ENCODE results near the gene GRK5.
"Not testable (repeated sequence)": the region's sequence is repeated elsewhere in the genome, so short reads cannot be mapped to it uniquely, and the experiment has no call there.

GRK5 gene

DNA sequence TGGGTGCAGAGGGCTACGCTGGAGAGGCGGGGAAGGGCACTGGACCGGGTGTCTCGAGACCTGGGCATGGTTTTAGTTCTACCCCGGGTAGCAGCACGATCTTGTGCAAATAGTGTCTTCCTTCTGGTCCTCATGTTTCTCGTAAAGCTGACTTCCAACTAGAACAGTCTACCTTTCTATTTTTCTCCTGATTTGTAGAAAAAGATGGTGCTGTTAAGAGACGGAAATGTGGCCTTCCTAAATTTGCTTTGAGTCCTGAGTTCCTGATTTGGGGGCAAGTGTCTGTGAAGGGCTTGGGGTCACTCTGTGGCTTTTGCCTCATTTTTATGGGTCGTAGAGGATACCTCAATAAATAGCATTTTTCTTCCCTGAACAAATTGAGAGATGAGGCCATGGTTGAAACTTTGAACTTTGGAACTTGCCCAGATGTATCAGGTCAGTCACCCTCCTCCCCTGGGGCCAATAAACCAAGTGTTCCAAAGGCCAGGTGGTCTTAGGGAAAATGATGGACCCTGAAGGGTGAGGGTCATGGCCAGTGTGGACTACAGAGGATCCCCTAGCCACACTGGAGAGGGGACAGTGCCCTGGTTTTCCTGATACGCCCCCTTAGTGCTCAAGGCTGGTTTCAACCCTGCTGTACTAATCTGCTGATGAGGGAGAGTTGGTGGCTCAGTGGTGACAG lies 45.2 kb downstream of the GRK5 start:
- no peak for DNase-seq

DNA sequence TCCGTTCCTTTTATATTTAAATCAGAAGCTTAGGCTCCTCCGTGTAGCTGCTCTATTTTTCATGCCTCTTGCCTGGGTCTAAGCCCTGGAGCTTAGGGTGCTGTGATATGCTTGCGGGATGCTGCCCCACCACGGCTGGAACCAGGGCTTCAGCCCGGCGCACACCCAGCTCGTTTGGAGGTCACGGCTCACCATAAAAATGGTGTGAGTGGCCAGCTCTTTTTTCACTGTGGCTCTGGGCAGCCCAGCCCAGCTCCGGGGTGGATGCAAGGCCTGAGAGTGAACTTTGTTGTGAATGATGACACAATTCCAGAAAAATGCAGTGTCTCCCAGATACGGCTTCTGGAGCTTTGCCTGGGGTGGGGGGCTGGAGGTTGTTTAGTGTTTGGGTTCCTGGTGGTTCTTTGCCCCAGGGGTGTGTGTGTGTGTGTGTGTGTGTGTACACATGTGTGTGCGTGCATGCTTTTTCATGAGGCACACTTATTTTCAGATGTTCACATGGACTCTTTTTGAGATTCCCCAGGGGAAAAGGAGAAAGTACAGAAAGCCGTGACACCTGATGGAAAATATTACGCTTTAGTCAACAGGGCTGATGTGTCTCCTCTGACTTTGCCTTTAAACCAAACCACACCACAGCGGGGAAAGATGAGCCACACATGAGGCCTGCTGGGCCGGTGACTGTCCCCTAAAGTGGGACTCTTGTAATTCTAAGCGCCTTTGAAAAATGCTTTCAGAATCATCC lies 46.2 kb downstream of the GRK5 start:
- no peak for DNase-seq

DNA sequence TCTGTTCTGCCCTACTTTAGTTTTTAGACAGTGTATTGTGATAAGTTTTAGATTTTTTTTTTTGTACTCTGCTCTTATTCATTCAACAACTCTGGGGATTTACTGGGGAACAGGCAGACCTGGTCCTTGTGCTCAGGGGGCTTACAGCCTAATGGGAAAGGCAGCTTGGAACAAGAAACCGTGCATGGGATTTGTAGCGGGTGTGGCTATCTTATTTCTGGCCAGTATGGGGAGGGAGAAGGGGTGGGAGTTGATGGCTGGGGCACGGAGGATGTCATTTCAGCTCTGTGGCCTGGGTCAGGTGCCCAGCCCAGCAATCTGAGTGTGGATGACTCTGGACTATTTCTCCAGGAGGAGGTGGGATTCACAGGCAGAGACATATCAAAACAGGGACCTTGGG lies 47.0 kb downstream of the GRK5 start:
- no peak for DNase-seq

DNA sequence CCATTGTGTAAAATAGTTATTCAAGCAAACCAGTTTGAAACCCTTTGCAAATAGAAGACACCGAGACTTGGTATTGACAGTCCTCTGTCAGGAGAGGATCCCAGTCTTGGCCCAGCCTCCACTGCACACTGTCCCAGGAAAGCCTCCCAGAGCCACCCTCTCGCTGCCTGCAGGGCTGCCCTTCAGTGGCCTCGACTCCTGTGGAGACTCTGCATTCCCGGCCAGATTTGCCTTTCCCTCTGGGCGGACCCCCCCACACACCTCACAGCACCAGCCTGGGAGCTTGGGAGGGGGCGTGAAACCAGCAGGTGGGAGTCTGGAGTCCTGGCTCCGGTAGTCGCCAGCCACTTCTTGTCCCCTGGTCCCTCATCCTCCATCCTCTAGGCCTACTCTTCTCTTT lies 48.7 kb downstream of the GRK5 start:
- no peak for DNase-seq

DNA sequence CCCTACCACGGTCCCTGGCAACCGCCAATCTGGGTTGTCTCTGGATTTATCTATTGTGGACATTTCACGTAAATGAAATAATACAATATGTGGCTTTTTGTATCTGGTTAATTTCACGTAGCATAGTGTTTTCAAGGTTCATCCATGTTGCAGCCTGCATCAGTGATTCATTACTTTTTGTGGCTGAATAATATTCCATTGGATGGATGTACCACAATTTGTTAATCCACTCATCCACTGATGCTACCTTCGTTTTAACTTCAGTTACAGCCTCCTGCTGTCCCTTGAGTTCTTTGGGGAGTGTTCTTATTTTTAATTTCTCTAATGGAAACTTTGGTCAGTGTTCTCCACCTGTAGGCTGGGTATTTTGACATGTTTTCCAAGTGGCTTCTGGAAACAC lies 49.5 kb downstream of the GRK5 start:
- DNase-seq = no peak

DNA sequence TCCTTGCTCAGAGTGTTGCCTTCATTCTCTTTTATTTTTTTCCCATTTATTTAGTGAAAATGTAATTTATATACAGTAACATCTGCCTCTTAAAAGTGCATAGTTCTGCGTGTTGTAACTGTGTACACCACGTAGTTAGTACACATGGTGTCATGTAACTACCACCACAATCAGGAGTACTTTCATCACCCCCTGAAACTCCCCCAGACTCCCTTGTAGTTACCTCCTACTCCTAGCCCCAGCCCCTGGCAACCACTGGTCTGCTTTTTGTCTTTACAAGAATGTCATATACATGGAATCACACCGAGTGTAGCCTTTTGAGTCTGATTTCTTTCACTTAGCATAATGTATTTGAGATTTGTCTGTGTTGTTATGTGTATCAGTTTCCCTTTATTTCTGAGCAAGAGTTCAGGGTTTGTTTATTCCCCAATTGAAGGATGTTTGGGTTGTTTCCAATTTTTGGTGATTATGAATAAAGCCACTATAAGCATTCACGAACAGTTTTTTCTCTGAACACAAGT lies 50.6 kb downstream of the GRK5 start:
- no peak for DNase-seq

DNA sequence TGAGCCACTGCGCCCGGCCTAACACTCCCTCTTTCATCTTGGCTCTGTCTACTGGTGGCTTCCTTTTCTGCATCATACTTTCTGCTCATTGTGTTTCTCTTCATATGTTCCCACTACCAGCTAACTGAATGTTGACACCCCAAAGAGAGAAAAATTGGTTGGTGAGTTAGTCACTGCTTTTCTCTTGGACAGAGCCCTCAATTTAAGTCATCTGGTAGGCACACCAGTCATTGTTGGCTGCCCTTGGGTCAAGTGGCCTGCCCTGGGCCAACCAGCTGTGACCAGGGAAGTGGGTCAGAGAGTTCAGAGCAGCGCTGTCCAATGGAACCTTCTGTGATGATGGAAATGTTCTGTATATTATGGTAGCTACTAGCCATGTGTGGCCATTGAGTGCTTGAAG lies 52.0 kb downstream of the GRK5 start:
- DNase-seq = no peak

DNA sequence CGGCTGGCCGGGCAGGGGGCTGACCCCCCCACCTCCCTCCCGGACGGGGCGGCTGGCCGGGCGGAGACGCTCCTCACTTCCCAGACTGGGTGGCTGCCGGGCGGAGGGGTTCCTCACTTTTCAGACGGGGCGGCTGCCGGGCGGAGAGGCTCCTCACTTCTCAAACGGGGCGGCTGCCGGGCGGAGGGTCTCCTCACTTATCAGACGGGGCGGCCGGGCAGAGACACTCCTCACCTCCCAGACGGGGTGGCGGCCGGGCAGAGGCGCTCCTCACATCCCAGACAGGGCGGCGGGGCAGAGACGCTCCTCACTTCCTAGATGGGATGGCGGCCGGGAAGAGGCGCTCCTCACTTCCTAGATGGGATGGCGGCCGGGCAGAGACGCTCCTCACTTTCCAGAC lies 53.6 kb downstream of the GRK5 start:
- not testable (repeated sequence) for DNase-seq

DNA sequence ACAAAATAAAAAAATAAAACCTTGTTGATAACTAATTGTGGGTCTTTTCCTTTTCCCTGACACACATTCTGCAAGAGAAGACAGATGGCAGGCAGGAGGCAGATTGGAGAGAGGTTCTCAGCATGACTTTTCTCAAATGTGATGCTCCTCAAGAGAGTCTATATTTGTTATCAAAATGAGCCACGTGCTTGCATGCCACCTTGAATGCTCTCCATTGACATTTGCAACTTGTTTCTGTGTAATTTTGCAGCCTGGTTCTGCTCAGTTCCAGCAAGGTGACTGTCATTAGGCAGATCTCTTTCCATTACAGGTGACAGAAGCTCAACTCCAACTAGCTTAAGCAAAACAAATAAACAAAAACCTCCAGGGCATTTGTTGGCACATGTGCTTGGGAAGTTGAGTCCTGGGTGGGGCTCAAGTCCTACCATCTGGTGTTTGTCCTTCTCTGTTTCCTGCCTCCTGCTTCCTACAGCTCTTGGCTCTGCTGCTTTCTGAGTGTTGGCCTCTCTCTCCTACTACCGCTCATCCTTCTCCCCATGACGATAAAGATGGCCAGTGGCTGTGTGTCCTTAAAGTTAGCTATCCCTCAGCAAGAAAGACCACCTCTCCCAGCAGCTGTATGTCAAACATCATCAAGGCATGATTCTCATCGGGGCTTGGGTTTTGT lies 56.7 kb downstream of the GRK5 start:
- DNase-seq = peak; percentile 38

DNA sequence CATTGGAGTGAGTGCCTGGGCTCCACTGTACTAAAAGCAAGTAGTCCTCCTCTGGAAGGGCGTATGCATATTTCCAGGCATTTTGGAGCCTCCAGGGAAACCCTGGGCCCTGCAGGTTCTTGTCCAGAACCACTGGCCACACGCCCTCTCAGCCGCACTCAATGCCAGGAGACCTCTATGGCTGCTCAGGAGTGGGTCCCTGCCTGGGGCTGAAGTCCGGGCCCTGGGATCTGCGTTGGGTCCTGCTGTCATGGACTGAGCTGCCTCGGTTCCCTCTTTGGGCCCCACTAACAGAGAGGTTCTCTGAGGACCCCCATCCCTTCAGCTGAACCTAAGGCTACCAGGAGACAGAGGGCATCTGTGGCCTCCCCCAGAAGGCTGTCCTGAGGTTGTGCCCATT lies 58.3 kb downstream of the GRK5 start:
- no peak for DNase-seq

DNA sequence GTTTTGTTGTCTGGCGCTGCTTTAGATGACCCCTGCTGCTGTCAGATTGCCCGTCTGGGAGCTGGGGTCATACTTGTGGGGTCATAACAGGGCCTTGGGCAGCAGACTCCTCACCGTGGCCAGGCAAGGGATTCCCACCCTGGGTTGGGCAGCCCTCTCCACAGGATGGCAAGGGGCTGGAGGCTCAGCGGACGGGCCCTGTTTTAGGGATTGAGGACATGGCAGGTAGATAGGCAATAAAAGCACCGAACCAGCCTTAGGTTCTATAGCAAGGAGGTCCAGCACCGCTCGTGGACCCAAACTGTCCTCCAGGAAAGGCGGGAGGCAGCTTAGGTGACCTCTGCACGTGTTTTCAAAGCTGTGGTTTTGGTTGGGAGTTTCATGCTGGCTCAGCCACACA lies 60.0 kb downstream of the GRK5 start:
- no peak for DNase-seq

DNA sequence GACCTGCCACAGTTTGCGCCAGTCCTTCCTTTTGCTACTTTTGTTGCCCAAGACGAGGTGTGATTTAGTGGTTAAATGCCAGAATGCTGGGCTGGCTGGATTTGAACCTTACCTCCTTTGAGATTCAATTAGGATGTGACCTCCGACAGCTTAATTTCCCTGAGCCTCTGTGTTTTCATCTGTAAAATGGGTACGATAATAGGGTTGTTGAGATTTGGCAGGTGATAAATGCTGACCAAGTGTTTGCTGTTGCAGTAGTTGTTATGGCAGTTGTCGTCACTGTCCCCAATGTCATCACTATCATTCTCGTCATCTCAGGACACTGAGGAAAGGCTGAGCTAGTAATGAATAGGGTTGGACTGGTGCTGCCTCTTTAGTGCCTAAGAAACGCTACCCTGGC lies 61.1 kb downstream of the GRK5 start:
- DNase-seq = no peak

DNA sequence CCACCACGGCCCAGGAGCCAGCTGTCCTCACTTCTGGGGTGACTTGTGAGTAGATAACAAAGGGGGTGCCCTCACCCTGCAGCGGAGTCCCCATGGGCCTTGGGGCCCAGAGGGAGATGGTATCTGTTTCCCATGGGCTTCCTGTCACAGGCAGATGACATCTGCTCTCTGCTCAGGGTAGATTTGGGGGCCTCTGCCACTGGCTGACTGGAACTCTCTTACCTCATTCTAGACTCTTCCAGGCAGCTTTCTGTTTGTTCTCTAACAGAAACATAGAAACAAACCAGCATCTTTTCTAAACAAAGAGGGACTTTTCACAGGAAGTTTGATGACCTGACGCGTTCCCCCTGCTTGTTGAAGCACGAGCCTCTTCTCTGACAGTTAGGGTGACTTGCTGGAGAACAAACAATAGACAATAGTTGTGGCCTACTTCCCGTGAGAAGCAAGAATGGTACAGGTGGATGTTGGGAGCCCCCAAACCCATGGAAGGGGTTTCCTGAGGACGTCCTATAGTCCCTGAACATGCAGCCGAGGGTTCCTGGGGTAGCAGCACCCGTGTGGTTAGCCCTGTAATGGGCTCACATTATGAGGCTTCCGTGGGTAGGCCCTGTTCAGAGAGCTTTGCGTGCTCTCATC lies 61.6 kb downstream of the GRK5 start:
- DNase-seq = no peak

DNA sequence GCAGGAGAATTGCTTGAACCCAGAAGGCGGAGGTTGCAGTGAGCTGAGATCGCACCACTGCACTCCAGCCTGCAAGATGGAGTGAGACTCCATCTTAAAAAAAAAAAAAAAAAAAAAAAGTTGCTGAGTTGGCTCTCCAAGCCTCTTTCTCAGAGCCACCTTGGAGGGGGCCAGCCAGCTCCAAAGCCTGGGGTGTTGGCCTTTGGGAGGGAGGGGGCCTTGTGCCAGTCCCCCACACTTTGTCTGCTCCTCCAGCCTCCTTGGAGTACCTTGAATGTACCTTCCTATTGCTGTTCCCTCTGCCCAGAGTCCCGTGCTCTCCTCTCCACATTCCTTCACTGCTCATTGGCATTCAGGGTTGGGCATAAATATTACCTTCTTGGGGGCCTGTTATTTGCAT lies 62.4 kb downstream of the GRK5 start:
- DNase-seq = no peak

DNA sequence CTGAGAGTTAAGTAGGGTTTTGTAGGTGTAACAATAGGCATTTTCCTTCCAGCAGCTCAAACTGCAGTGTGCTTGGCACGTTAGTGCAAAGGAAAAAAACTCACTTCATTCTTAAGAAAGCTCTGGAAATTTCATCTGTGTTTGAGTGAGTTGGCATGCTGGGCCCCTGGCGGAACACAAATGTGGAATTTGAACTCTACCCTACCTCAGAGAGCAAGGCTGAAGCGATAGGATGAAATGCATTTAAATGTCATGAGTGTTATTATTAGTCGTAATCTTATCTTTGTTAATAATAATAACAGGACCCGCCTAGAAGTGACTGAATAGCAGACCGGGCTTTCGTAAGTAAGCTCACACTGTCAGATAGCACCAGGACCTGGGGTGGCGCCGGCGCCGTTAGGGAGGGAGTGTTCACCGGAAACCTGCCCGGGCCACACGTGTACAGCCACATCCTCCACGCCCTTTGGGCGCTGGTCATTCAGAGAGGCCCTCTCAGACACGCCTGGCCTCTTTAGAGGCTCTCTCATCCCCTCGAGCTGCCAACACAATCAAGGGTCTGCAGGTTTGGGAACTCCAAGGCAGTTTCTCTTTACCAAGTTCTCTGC lies 63.5 kb downstream of the GRK5 start:
- no peak for DNase-seq

DNA sequence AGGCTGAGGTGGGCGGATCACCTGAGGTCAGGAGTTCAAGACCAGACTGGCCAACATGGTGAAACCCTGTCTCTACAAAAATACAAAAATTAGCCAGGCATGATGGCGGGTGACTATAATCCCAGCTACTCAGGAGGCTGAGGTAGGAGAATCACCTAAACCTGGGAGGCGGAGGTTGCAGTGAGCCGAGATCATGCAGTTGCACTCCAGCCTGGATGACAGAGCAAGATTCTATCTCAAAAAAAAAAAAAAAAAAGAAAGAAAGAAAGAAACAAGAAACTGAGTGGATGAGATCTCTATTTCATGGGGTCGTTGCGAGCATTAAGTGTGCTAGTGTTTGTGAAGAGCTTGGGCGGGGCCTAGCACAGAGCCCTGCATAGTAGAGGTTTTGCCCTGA lies 65.0 kb downstream of the GRK5 start:
- not testable (repeated sequence) for DNase-seq

DNA sequence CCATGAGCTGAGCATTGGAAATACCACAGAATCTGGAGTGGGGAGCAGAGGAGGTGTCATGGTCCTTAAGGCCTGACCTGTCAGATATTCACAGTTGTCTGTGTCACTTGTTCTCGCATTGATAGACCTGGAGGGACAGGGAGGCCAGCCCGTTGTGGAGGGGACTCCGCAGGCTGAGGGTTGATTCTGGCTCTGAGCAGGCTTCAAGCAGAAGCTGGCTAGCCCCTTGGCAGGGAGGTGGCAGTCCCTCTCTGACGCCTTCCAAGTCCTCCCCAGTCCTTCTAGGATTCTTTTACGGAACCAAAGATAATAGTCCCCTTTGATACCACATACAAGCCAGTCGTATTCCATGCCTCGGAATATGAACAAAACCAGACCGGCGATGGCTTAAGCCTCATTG lies 65.4 kb downstream of the GRK5 start:
- no peak for DNase-seq

DNA sequence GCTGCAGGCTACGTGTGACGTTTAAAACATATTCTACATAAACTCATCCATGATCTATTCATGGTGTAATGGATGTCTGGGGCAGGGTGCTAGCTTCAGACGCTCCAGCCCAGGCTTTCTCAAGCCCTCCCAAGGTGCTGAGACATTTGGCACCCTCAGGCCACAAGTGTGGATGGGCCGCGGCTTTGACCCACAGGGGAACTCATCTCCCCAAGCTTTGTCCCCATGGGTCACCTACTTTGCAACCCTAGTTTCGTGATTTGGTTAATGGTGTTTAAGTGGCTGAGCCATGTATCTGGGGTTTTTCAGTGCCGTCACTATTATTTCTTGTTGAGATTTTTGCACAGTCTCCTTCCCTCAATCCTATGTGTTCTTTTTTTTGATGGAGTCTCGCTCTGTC lies 66.0 kb downstream of the GRK5 start:
- DNase-seq = no peak

DNA sequence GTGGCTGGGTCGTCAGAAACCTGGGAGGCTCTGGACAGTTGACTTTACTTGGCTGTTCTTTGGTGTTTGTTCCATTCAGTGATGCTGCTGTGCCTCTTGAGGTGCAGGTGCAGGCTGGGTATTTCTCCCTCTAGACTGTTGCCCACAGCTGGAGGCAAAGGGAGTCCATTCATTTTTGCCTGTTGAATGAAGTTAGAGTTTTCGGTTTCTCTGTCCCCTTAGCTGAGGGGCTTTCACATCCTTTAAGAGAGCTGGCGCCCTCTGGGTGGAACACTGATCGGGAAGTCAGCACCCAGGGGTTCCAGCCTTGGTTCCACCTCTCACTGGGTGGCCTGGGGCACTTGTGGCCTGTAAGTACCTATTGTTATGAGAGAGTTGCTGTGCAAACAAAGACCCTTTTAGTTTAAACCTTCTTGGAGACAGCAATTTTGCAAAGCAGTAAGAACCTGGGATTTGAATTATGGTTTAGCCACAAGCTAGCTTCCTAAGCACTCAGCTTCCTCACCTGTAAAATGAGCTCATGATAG lies 67.2 kb downstream of the GRK5 start:
- DNase-seq = no peak

DNA sequence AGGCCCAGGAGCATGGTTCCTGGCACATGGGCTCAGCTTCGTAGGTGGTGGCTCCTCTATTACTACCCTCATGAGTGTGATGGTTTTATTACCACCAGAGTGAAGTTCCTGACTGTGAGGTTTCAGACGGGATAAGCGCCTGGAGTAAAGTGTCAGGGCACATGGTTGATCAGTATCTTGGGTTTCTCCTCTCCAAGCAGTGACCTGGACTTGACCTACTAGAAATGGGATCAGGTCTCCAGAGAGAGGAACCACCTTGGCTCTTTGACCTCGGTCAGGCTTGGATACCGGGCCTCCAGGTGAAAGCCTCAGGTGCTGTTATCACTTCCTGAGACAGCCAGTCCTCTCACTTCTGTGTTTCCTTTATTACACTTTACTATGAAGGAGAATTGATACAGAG lies 67.7 kb downstream of the GRK5 start:
- DNase-seq = no peak

DNA sequence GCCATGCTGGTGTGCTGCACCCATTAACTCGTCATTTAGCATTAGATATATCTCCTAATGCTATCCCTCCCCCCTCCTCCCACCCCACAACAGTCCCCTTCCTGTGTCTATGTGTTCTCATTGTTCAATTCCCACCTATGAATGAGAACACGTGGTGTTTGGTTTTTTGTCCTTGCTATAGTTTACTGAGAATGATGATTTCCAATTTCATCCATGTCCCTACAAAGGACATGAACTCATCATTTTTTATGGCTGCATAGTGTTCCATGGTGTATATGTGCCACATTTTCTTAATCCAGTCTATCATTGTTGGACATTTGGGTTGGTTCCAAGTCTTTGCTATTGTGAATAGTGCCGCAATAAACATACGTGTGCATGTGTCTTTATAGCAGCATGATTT lies 68.8 kb downstream of the GRK5 start:
- not testable (repeated sequence) for DNase-seq

DNA sequence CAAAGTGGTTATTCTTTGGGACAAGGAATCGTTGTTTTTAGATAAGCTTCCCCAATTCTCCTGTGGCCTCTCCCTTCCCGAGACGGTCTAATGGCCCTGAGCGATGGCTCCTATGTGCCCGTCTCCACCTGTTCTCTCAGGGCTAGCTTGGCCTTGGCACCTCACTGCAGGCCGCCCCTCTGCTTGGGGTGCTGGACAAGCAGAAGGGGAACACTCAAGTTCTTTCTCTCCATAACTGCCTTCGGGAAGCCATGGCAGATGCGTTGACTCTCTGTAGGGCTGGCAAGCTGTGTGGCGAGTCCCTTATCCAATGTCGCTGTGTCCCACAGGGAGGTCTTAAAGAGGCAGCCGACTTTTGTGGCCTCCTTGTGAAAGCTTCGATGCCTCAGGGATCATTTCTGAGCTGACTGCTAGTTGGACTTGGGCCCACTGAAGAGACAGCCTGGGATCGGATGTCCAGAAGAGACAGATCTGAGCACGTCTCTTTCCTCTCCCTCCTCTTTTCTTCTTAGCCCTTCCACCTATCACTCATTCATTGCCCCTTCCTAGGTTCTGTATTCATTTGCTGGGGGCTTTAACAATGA lies 70.8 kb downstream of the GRK5 start:
- no peak for DNase-seq

DNA sequence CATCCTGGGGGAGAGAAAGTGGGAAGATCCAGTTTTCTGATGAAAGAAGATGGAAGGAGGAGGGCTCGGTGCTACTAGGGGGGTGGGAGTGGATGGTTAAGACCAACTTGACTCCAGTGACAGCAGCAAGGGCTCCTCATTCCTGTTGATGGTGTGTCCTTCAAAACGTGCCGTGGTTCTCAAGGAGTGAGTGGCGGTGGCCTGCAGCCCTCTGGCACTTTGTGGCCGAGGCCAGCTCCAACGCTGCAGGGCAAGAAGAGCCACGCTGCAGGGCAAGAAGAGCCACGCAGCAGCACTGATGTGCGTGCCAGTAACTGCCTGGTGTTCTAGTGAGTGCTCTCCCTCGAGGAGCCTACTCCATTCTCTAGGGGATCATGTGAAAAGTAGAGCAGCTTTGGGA lies 72.1 kb downstream of the GRK5 start:
- no peak for DNase-seq
